Upper lobe of left lung (tissue), 6 donors: Measurements from ENCODE around the gene FRY. TPM values are rescaled to one million over a fixed set of nuclear protein-coding genes. Genes with fewer than 3 reads are reported as not detected.

Source experiments
- ATAC-seq, 2 donors: fragments of 200-7000 bp; cut with Tn5 transposase; one replicate each; pipeline ENCODE4 v1.9.1; 2022; ENCODE audit warnings: mild to moderate bottlenecking in 2 of 2, moderate library complexity in 2 of 2; ENCODE audit not compliant: low FRiP score in 2 of 2
- DNase-seq, 2 donors: peaks; one replicate each; pipeline ENCODE4 v3.0.0-alpha.2; 2019 to 2020
- H3K27ac ChIP-seq, 4 donors: fragments of 200-600 bp; sonication (generic); one replicate each; pipeline ENCODE4 v1.5.1; 2016 to 2019
- H3K27me3 ChIP-seq, 4 donors: fragments of 200-600 bp; sonication (generic); one replicate each; pipeline ENCODE4 v1.5.1; 2017 to 2019
- H3K36me3 ChIP-seq, 4 donors: fragments of 200-600 bp; sonication (generic); one replicate each; pipeline ENCODE4 v1.5.1; 2016 to 2019
- H3K4me1 ChIP-seq, 4 donors: fragments of 200-600 bp; sonication (generic); one replicate each; pipeline ENCODE4 v1.5.1; 2018 to 2019
- H3K4me3 ChIP-seq, 4 donors: fragments of 200-600 bp; sonication (generic); one replicate each; pipeline ENCODE4 v1.5.1; 2017 to 2019; ENCODE audit warnings: mild to moderate bottlenecking in 2 of 4, moderate library complexity in 1 of 4
- H3K9me3 ChIP-seq, 4 donors: fragments of 200-600 bp; sonication (generic); one replicate each; pipeline ENCODE4 v1.5.1; 2018 to 2019
- CTCF ChIP-seq, 6 experiments: fragments of 450-650 bp in 4 of 6; fragments of 200-600 bp in 2 of 6; sonication (generic) in 2 of 6; IDR thresholded peaks; one replicate each; pipeline ENCODE4 v1.5.1; 2016 to 2019; ENCODE audit warnings: antibody characterized with exemption in 6 of 6
- EP300 ChIP-seq, 4 donors: sonication (generic); formaldehyde crosslinking; IDR thresholded peaks; one replicate each; pipeline ENCODE4 v1.5.1; 2017; ENCODE audit warnings: antibody characterized with exemption in 4 of 4, control low read depth in 2 of 4
- POLR2A ChIP-seq, 4 donors: fragments of 450-650 bp; IDR thresholded peaks; one replicate each; pipeline ENCODE4 v1.5.1; 2016 to 2017; ENCODE audit warnings: antibody characterized with exemption in 4 of 4, mild to moderate bottlenecking in 2 of 4
- POLR2AphosphoS5 ChIP-seq, 2 donors: sonication (generic); formaldehyde crosslinking; IDR thresholded peaks; one replicate each; pipeline ENCODE4 v1.5.1; 2017; ENCODE audit warnings: antibody characterized with exemption in 2 of 2
- WGBS, 2 donors: methylation state at CpG; one replicate each; pipeline ENCODE4 v1.1.5; 2017 to 2018; 5-methylcytosine and 5-hydroxymethylcytosine counted together
- total RNA-seq, 6 donors: library from RNA; depleted of rRNA in 4 of 6; stranded (reverse); fragments of >200 nt in 4 of 6; gene quantifications; one replicate each; pipeline versions ENCODE4 v1.1.0 to v1.2.1, GENCODE V29; 2016 to 2021
- donor health status: DM: no; HTN: no; CAD: no; lungs with moderate emphysema.
- donor health status: DM: no; HTN: yes; CAD: no; lungs with severe emphysema.

The FRY gene
- total RNA-seq, 6 donors from 2014 or later, result 58.3 to 88.9 (median 65.8) TPM

GRCh38 chr13:32008518-32009175 lies 22.9 kb upstream of the FRY start:
- Histone ChIP-seq H3K27me3 (no peaks in the 10 kb centered on the region), H3K9me3 (no peaks in the 10 kb centered on the region), H3K27ac (no peak overlapping the region), H3K4me3 (no peak overlapping the region), H3K4me1 (no peaks in the 10 kb centered on the region), H3K36me3 (no peaks in the 10 kb centered on the region)
- DNase-seq (no peak), ATAC-seq (no peak)
- no peak for TF ChIP-seq POLR2A (IDR thresholded peaks at IDR 0.05)
- TF ChIP-seq EP300 (IDR thresholded peaks at IDR 0.05), result no peak
- no peak for TF ChIP-seq CTCF (IDR thresholded peaks at IDR 0.05)
- TF ChIP-seq POLR2AphosphoS5 (IDR thresholded peaks at IDR 0.05), result no peak
- WGBS, 2 donors, result 94 to 96% methylated on average over 6 of the region's 6 CpGs

GRCh38 chr13:32009362-32009761 lies 22.2 kb upstream of the FRY start:
- H3K36me3 ChIP-seq, result no peaks in the 10 kb centered on the region
- no peak for DNase-seq
- WGBS, 2 donors, result 87 to 88% methylated on average over 5 of the region's 5 CpGs
- no peak for TF ChIP-seq EP300 (IDR thresholded peaks at IDR 0.05)
- no peak for TF ChIP-seq POLR2A (IDR thresholded peaks at IDR 0.05)
- no peak for TF ChIP-seq CTCF (IDR thresholded peaks at IDR 0.05)
- TF ChIP-seq POLR2AphosphoS5 (IDR thresholded peaks at IDR 0.05), result no peak
- no peak for ATAC-seq
- no peaks in the 10 kb centered on the region for H3K27me3 ChIP-seq
- no peaks in the 10 kb centered on the region for H3K9me3 ChIP-seq
- H3K27ac ChIP-seq, result no peak overlapping the region
- no peaks in the 10 kb centered on the region for H3K4me1 ChIP-seq
- no peak overlapping the region for H3K4me3 ChIP-seq

GRCh38 chr13:32010136-32010535 lies 21.4 kb upstream of the FRY start:
- TF ChIP-seq EP300 (IDR thresholded peaks at IDR 0.05) (no peak), CTCF (IDR thresholded peaks at IDR 0.05) (no peak), POLR2AphosphoS5 (IDR thresholded peaks at IDR 0.05) (no peak), POLR2A (IDR thresholded peaks at IDR 0.05) (no peak)
- ATAC-seq (no peak), DNase-seq (no peak)
- WGBS, 2 donors, result 73 to 74% methylated on average over 3 of the region's 3 CpGs
- no peaks in the 10 kb centered on the region for H3K4me1 ChIP-seq
- no peaks in the 10 kb centered on the region for H3K27me3 ChIP-seq
- no peak overlapping the region for H3K4me3 ChIP-seq
- no peaks in the 10 kb centered on the region for H3K9me3 ChIP-seq
- no peaks in the 10 kb centered on the region for H3K36me3 ChIP-seq
- H3K27ac ChIP-seq, result no peak overlapping the region

GRCh38 chr13:32011971-32012370 lies 19.6 kb upstream of the FRY start:
- Histone ChIP-seq H3K27ac (no peak overlapping the region), H3K4me3 (no peak overlapping the region), H3K27me3 (no peaks in the 10 kb centered on the region), H3K9me3 (no peaks in the 10 kb centered on the region), H3K36me3 (no peaks in the 10 kb centered on the region), H3K4me1 (no peaks in the 10 kb centered on the region)
- TF ChIP-seq EP300 (IDR thresholded peaks at IDR 0.05) (no peak), POLR2A (IDR thresholded peaks at IDR 0.05) (no peak), POLR2AphosphoS5 (IDR thresholded peaks at IDR 0.05) (no peak), CTCF (IDR thresholded peaks at IDR 0.05) (no peak)
- no peak for ATAC-seq
- no peak for DNase-seq

- ATAC-seq, result no peak
- TF ChIP-seq POLR2A (IDR thresholded peaks at IDR 0.05) (no peak), EP300 (IDR thresholded peaks at IDR 0.05) (no peak)
- no peak overlapping the region for H3K27ac ChIP-seq
These were observed 18.4 kb upstream of the FRY start for GRCh38 chr13:32013181-32013580.

More at GRCh38 chr13:32013181-32013580, 18.4 kb upstream of the FRY start:
- 89 to 93% methylated on average over 6 of the region's 6 CpGs for WGBS, 2 donors
- Histone ChIP-seq H3K27me3 (no peaks in the 10 kb centered on the region), H3K36me3 (no peaks in the 10 kb centered on the region), H3K4me3 (no peak overlapping the region), H3K4me1 (no peaks in the 10 kb centered on the region), H3K9me3 (no peaks in the 10 kb centered on the region)
- DNase-seq, result no peak
